Vagina (tissue), 2 donors: ENCODE data around the gene CLIP4. TPM values are rescaled to one million over a fixed set of nuclear protein-coding genes. Genes with fewer than 3 reads are reported as not detected.

Experiments used
- DNase-seq, 2 donors: peaks; one replicate each; pipeline ENCODE4 v3.0.0-alpha.2; 2017; ENCODE audit errors: extremely low spot score in 2 of 2
- H3K27ac ChIP-seq: fragments of 200-600 bp; sonication (generic); one replicate; pipeline ENCODE4 v1.5.1; 2019
- H3K27me3 ChIP-seq: fragments of 200-600 bp; sonication (generic); one replicate; pipeline ENCODE4 v1.5.1; 2019
- H3K36me3 ChIP-seq, 2 donors: fragments of 200-600 bp; sonication (generic); one replicate each; pipeline ENCODE4 v1.5.1; 2017 to 2019
- H3K4me1 ChIP-seq: fragments of 200-600 bp; sonication (generic); one replicate; pipeline ENCODE4 v1.5.1; 2019
- H3K4me3 ChIP-seq, 2 donors: fragments of 200-600 bp; sonication (generic); 1 replicate in 1 of 2; 2 replicates in 1 of 2; pipeline ENCODE4 v1.5.1; 2016 to 2019
- H3K9me3 ChIP-seq: fragments of 200-600 bp; sonication (generic); one replicate; pipeline ENCODE4 v1.5.1; 2019
- CTCF ChIP-seq, 3 experiments: fragments of 450-650 bp in 2 of 3; fragments of 200-600 bp in 1 of 3; sonication (generic) in 1 of 3; IDR thresholded peaks; one replicate each; pipeline ENCODE4 v1.5.1; 2017 to 2019; ENCODE audit warnings: antibody characterized with exemption in 3 of 3, mild to moderate bottlenecking in 2 of 3, moderate library complexity in 2 of 3
- POLR2A ChIP-seq, 2 donors: fragments of 450-650 bp; IDR thresholded peaks; one replicate each; pipeline ENCODE4 v1.6.1; 2017; ENCODE audit warnings: antibody characterized with exemption in 2 of 2, mild to moderate bottlenecking in 2 of 2, moderate library complexity in 2 of 2
- POLR2AphosphoS5 ChIP-seq, 2 donors: sonication (generic); formaldehyde crosslinking; IDR thresholded peaks; one replicate each; pipeline ENCODE4 v1.9.0; 2017; ENCODE audit warnings: antibody characterized with exemption in 2 of 2, mild to moderate bottlenecking in 2 of 2, low read depth in 1 of 2; ENCODE audit not compliant: insufficient read depth in 1 of 2
- intact Hi-C: fragments of 100-400 bp; cut with DNase I; formaldehyde crosslinking; loops from one replicate; pipeline ENCODE4 v1.15.1; 2023
- total RNA-seq: library from RNA; depleted of rRNA; stranded (reverse); fragments of >200 nt; gene quantifications from one replicate; pipeline ENCODE4 v1.2.3, GENCODE V29; 2016

CLIP4 gene
- total RNA-seq, 1 donor from 2014 or later, result 63.1 TPM

- no peak for DNase-seq
- peaks cover 20% of the 10 kb centered on the region for H3K4me1 ChIP-seq
- intact Hi-C loops, result no loop called here
- H3K27me3 ChIP-seq, result no peaks in the 10 kb centered on the region
- H3K27ac ChIP-seq, result no peak overlapping the region
- TF ChIP-seq POLR2A (IDR thresholded peaks at IDR 0.05), result no peak
- TF ChIP-seq POLR2AphosphoS5 (IDR thresholded peaks at IDR 0.05; ENCODE audit: insufficient read depth in 1 of 2, low read depth in 1 of 2), result no peak
- no peak for TF ChIP-seq CTCF (IDR thresholded peaks at IDR 0.05)
- no peaks in the 10 kb centered on the region for H3K9me3 ChIP-seq
- no peak overlapping the region for H3K4me3 ChIP-seq
- H3K36me3 ChIP-seq, result no peaks in the 10 kb centered on the region
Measured at GRCh38 chr2:29226375-29226774, 111.2 kb downstream of the CLIP4 start.

GRCh38 chr2:29226808-29227207, 111.6 kb downstream of the CLIP4 start:
- Histone ChIP-seq H3K4me1 (peaks cover 20% of the 10 kb centered on the region), H3K27ac (no peak overlapping the region), H3K9me3 (no peaks in the 10 kb centered on the region), H3K27me3 (no peaks in the 10 kb centered on the region), H3K4me3 (no peak overlapping the region), H3K36me3 (no peaks in the 10 kb centered on the region)
- intact Hi-C loops, result no loop called here
- DNase-seq, result no peak
- no peak for TF ChIP-seq CTCF (IDR thresholded peaks at IDR 0.05)
- TF ChIP-seq POLR2AphosphoS5 (IDR thresholded peaks at IDR 0.05; ENCODE audit: insufficient read depth in 1 of 2, low read depth in 1 of 2), result no peak
- no peak for TF ChIP-seq POLR2A (IDR thresholded peaks at IDR 0.05)

- intact Hi-C loops, result no loop called here
- TF ChIP-seq CTCF (IDR thresholded peaks at IDR 0.05), result no peak
- TF ChIP-seq POLR2A (IDR thresholded peaks at IDR 0.05), result no peak
- no peak for TF ChIP-seq POLR2AphosphoS5 (IDR thresholded peaks at IDR 0.05; ENCODE audit: insufficient read depth in 1 of 2, low read depth in 1 of 2)
- H3K4me1 ChIP-seq, result peaks cover 19% of the 10 kb centered on the region
- no peak overlapping the region for H3K27ac ChIP-seq
- no peaks in the 10 kb centered on the region for H3K27me3 ChIP-seq
- no peak for DNase-seq
- no peaks in the 10 kb centered on the region for H3K9me3 ChIP-seq
- H3K4me3 ChIP-seq, result no peak overlapping the region
- no peaks in the 10 kb centered on the region for H3K36me3 ChIP-seq
Measured at GRCh38 chr2:29227935-29228675, 112.9 kb downstream of the CLIP4 start.

GRCh38 chr2:29228947-29229346, 113.7 kb downstream of the CLIP4 start:
- H3K27me3 ChIP-seq, result no peaks in the 10 kb centered on the region
- DNase-seq, result no peak
- intact Hi-C loops, result no loop called here
- H3K36me3 ChIP-seq, result no peaks in the 10 kb centered on the region
- H3K4me3 ChIP-seq, result no peak overlapping the region
- peaks cover 10% of the 10 kb centered on the region for H3K4me1 ChIP-seq
- no peak overlapping the region for H3K27ac ChIP-seq
- TF ChIP-seq POLR2AphosphoS5 (IDR thresholded peaks at IDR 0.05; ENCODE audit: insufficient read depth in 1 of 2, low read depth in 1 of 2), result no peak
- no peak for TF ChIP-seq POLR2A (IDR thresholded peaks at IDR 0.05)
- TF ChIP-seq CTCF (IDR thresholded peaks at IDR 0.05), result no peak
- H3K9me3 ChIP-seq, result no peaks in the 10 kb centered on the region

GRCh38 chr2:29229640-29230039, 114.4 kb downstream of the CLIP4 start:
- Histone ChIP-seq H3K9me3 (no peaks in the 10 kb centered on the region), H3K36me3 (no peaks in the 10 kb centered on the region), H3K27ac (no peak overlapping the region), H3K4me1 (peaks cover 3% of the 10 kb centered on the region), H3K4me3 (no peak overlapping the region), H3K27me3 (no peaks in the 10 kb centered on the region)
- DNase-seq, result no peak
- TF ChIP-seq CTCF (IDR thresholded peaks at IDR 0.05) (no peak), POLR2AphosphoS5 (IDR thresholded peaks at IDR 0.05; ENCODE audit: insufficient read depth in 1 of 2, low read depth in 1 of 2) (no peak)
- intact Hi-C loops, result no loop called here
